AG04450 (cell line): ENCODE results near the gene CCS. TPM values are rescaled to one million over a fixed set of nuclear protein-coding genes. Genes with fewer than 3 reads are reported as not detected.
"Not testable (repeated sequence)": the region's sequence is repeated elsewhere in the genome, so short reads cannot be mapped to it uniquely, and the experiment has no call there.

Experiments
- CTCF ChIA-PET: fragments of 300-600, 350-600 bp; formaldehyde crosslinking; extraction: SDS; loops from one replicate; lab custom pipeline; 2022; ENCODE audit warnings: antibody characterized with exemption, inconsistent platforms; lab: Charles Lee
- POLR2A ChIA-PET: fragments of 350-600 bp; formaldehyde crosslinking; extraction: SDS; loops from one replicate; lab custom pipeline; 2021; ENCODE audit warnings: antibody characterized with exemption, inconsistent platforms; lab: Yijun Ruan, JAX
- DNase-seq: peaks from one replicate; pipeline ENCODE4 v3.0.0-alpha.2; 2011; ENCODE audit warnings: low read depth, low spot score
- H3K27ac ChIP-seq: one replicate; pipeline ENCODE4 v1.5.1; 2012; ENCODE audit warnings: low read depth, low read length, control low read depth
- H3K27me3 ChIP-seq: one replicate; pipeline ENCODE4 v1.6.0; 2012; ENCODE audit warnings: low read length; ENCODE audit not compliant: control insufficient read depth, insufficient read depth
- H3K4me3 ChIP-seq: 2 replicates; pipeline ENCODE4 v1.5.1; 2011; ENCODE audit warnings: mild to moderate bottlenecking, low read depth, low read length, control low read depth
- H3K9me3 ChIP-seq: 2 replicates; pipeline ENCODE4 v1.5.1; 2012; ENCODE audit warnings: low read length; ENCODE audit not compliant: control insufficient read depth, insufficient read depth
- CTCF ChIP-seq: IDR thresholded peaks from 2 replicates; pipeline ENCODE4 v1.5.1; 2011; ENCODE audit warnings: low read depth, low read length, control low read depth, inconsistent platforms
- polyA plus RNA-seq: library from polyadenylated mRNA; depleted of rRNA; stranded (reverse); fragments of >200 nt; gene quantifications from 2 replicates; pipeline ENCODE4 v1.2.3, GENCODE V29; 2011

The CCS gene
- polyA plus RNA-seq, 1 experiment: 26.7 TPM

GRCh38 chr11:66604155-66604554 is 11.2 kb downstream of the CCS start:
- CTCF ChIA-PET: no interaction called here
- POLR2A ChIA-PET: no interaction called here
- Histone ChIP-seq H3K27me3 (no peaks in the 10 kb centered on the region), H3K4me3 (no peak overlapping the region), H3K9me3 (no peaks in the 10 kb centered on the region), H3K27ac (no peak overlapping the region)
- DNase-seq: no peak
- TF ChIP-seq CTCF: no peak

GRCh38 chr11:66606608-66607007 is 13.6 kb downstream of the CCS start:
- not testable (repeated sequence) for H3K27me3 ChIP-seq, DNase-seq, H3K9me3 ChIP-seq, H3K4me3 ChIP-seq
- POLR2A ChIA-PET: interaction anchor here (0.6 to 1.5 kb wide), 3 partner anchors 10 to 57 kb away, joined by 3 to 7 read pairs (median 6); partner anchors contain the start of gene RBM14
- CTCF ChIA-PET: interaction anchor here (0.6 kb wide), 1 partner anchor 932 kb away, joined by 6 read pairs; no protein-coding TSS in a partner anchor
- peak overlapping the region; percentile 81 for H3K27ac ChIP-seq

GRCh38 chr11:66607126-66607834 is 14.3 kb downstream of the CCS start:
- peak; percentile 15 for DNase-seq
- CTCF ChIA-PET: no interaction called here

GRCh38 chr11:66609721-66610617 is 17.0 kb downstream of the CCS start:
- POLR2A ChIA-PET: interaction anchor here (0.6 kb wide), 1 partner anchor 12 kb away, joined by 4 read pairs; no protein-coding TSS in a partner anchor
- CTCF ChIA-PET: no interaction called here
- Histone ChIP-seq H3K9me3 (no peaks in the 10 kb centered on the region), H3K4me3 (no peak overlapping the region), H3K27me3 (no peaks in the 10 kb centered on the region), H3K27ac (no peak overlapping the region)
- TF ChIP-seq CTCF: no peak
- no peak for DNase-seq

More at GRCh38 chr11:66607126-66607834, 14.3 kb downstream of the CCS start:
- TF ChIP-seq CTCF: no peak
- Histone ChIP-seq H3K9me3 (no peaks in the 10 kb centered on the region), H3K27me3 (no peaks in the 10 kb centered on the region), H3K4me3 (no peak overlapping the region), H3K27ac (peak overlapping the region; percentile 81)
- POLR2A ChIA-PET: interaction anchor here (0.6 to 1.5 kb wide), 5 partner anchors 9 to 71 kb away, joined by 3 to 7 read pairs (median 5); partner anchors contain the start of genes RBM14, RBM4 and RBM4B

GRCh38 chr11:66612458-66612857 is 19.5 kb downstream of the CCS start:
- no peak overlapping the region for H3K4me3 ChIP-seq
- H3K27me3 ChIP-seq: no peaks in the 10 kb centered on the region
- 0 out of 2 replicates have a peak, but pooled peaks cover 4% of the 10 kb centered on the region for H3K9me3 ChIP-seq
- TF ChIP-seq CTCF: no peak
- no peak for DNase-seq
- CTCF ChIA-PET: no interaction called here
- POLR2A ChIA-PET: no interaction called here
- H3K27ac ChIP-seq: no peak overlapping the region
